Measurements from ENCODE around the gene RASGEF1B.

RASGEF1B gene

DNA sequence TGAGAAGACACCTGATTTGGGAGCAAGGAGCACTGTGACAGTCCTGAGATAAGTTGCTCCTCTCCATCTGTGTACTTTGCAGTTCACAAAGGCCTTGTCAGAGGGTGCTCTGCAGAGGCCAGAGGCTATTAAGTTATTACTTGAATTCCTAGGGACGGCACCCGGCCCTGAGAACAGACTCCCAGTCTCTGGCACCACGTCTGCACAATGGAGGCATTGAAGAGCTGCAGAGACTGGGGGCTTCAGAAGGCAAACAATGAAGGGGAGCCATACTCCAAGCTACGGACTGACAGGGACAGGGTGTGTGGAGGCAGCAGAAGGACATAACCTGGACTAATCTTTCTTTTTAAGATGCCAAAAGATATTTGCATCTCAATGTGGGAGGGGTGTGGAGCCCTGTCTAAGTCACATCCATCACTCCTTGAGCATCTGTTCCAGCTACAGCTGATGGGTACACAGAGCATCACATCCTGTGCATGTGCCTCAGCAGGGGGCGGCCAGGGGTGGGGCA, 11.5 kb downstream of the RASGEF1B start:
- TF ChIP-seq, protein P1, sequence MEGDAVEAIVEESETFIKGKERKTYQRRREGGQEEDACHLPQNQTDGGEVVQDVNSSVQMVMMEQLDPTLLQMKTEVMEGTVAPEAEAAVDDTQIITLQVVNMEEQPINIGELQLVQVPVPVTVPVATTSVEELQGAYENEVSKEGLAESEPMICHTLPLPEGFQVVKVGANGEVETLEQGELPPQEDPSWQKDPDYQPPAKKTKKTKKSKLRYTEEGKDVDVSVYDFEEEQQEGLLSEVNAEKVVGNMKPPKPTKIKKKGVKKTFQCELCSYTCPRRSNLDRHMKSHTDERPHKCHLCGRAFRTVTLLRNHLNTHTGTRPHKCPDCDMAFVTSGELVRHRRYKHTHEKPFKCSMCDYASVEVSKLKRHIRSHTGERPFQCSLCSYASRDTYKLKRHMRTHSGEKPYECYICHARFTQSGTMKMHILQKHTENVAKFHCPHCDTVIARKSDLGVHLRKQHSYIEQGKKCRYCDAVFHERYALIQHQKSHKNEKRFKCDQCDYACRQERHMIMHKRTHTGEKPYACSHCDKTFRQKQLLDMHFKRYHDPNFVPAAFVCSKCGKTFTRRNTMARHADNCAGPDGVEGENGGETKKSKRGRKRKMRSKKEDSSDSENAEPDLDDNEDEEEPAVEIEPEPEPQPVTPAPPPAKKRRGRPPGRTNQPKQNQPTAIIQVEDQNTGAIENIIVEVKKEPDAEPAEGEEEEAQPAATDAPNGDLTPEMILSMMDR (IDR thresholded peaks at IDR 0.05): no peak
- DNase-seq: no peak
- H3K27me3 ChIP-seq: no peaks in the 10 kb centered on the region
- no peaks in the 10 kb centered on the region for H3K9me3 ChIP-seq
- no peaks in the 10 kb centered on the region for H3K4me1 ChIP-seq
- no peak overlapping the region for H3K4me3 ChIP-seq
- no peak overlapping the region for H3K27ac ChIP-seq
- intact Hi-C loops (cut with DNase I; ENCODE audit: low total_unique reads): loop anchor here (5.0 to 10.0 kb wide), 2 partner anchors 377 to 905 kb away; no protein-coding TSS in a partner anchor
- peaks cover 3 to 25% (median 15%) of the 10 kb centered on the region in 3 donors for H3K36me3 ChIP-seq

DNA sequence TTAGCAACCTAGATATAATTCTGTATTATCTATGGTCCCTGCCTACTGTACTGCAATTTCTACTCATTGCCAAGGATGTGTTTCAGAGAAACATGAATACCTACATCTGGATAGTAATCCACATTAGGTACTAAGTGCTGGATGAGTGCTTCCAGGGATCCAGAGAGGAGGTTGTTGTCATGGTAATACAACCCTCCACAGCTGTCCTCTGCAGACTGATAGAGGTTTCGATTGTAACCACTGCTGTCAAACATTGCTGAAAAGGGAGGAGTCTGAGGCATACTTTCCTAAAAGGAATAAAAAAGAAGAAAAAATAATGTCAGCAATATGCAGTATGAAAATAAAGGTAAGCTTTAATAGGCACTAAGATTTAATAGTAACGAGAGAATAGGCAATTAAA, 12.5 kb downstream of the RASGEF1B start:
- Histone ChIP-seq H3K27ac (no peak overlapping the region), H3K27me3 (no peaks in the 10 kb centered on the region), H3K9me3 (no peaks in the 10 kb centered on the region), H3K4me3 (no peak overlapping the region), H3K36me3 (peaks cover 7 to 28% (median 15%) of the 10 kb centered on the region in 3 donors), H3K4me1 (no peaks in the 10 kb centered on the region)
- intact Hi-C loops (cut with DNase I; ENCODE audit: low total_unique reads): loop anchor here (5.0 kb wide), 1 partner anchor 93 kb away; no protein-coding TSS in a partner anchor
- TF ChIP-seq, protein P1 (IDR thresholded peaks at IDR 0.05): no peak
- no peak for DNase-seq

DNA sequence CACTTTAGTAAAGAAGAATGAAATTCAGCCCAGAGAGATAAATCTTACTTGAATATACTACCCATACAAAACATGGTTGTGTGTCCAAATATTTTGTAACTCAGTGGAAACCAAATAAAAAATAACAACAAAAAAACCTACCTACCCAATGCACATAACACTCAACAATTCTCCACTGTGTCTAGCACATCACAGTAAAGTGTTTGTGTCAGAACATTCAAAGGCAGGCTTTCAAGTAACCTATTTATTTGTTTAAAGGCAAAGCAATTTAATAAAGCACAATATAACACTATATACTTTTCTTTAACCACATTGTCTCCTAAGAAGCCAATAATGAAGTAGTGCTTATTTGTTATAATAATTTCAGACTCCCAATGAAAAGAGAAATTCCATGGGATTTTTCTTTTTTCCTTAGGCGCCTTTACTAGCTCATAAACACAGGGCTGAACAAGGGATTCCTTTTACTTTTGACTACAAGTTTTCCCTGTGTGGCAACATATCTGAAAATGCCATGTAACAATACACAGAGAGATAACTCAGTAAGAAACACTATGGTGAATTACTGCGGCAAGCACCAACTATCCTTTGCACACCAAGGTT, 13.7 kb downstream of the RASGEF1B start:
- TF ChIP-seq, protein P1 (IDR thresholded peaks at IDR 0.05): no peak
- H3K4me1 ChIP-seq: peaks cover 0 to 5% (median 0%) of the 10 kb centered on the region in 4 donors
- no peak overlapping the region for H3K27ac ChIP-seq
- intact Hi-C loops (cut with DNase I; ENCODE audit: low total_unique reads): loop anchor here (5.0 kb wide), 1 partner anchor 94 kb away; no protein-coding TSS in a partner anchor
- no peak for DNase-seq
- no peak overlapping the region for H3K4me3 ChIP-seq
- no peaks in the 10 kb centered on the region for H3K27me3 ChIP-seq
- H3K9me3 ChIP-seq: no peaks in the 10 kb centered on the region
- peaks cover 7 to 28% (median 15%) of the 10 kb centered on the region in 3 donors for H3K36me3 ChIP-seq

DNA sequence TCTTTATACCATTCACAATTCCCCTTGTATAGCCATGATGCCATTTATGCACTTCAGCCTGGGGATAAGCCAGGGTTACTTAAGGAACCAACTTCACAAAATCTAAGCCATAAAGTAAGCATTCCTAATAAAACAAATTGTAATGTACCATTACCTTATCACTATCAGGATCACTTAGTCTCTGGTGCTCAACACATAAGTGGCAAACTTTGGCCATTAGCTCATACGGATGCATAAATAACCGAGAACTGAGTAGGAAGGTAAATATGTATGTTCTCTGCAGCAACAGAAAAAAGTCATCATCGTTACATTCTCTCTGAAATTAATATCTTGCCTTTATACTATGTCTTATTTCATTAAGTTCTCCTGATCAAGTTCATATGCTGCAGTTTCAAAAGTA, 14.4 kb downstream of the RASGEF1B start:
- Histone ChIP-seq H3K4me1 (peaks cover 0 to 12% (median 0%) of the 10 kb centered on the region in 4 donors), H3K36me3 (peaks cover 7 to 29% (median 16%) of the 10 kb centered on the region in 3 donors), H3K27me3 (no peaks in the 10 kb centered on the region), H3K27ac (no peak overlapping the region), H3K9me3 (no peaks in the 10 kb centered on the region), H3K4me3 (no peak overlapping the region)
- no peak for DNase-seq
- TF ChIP-seq, protein P1 (IDR thresholded peaks at IDR 0.05): no peak
- intact Hi-C loops (cut with DNase I; ENCODE audit: low total_unique reads): loop anchor here (5.0 kb wide), 1 partner anchor 95 kb away; no protein-coding TSS in a partner anchor

DNA sequence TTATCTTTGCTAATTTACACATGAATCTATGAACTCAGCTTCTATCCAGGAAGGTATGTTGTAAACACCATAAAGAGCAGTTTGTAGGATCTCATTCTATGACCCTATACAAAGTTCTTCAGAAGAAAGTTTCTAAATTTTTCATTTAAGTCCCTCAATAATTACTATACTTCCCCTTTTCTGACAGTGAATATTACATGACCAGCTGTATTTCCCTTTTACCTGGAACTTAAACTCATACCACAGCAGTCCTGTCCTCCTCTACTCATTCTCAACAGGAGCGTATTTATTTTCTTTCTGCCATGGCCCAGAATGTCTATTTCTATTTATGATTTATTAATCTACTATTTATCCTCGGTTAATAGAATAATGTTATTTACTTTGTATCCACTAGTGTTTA, 15.8 kb downstream of the RASGEF1B start:
- Histone ChIP-seq H3K36me3 (peaks cover 7 to 38% (median 26%) of the 10 kb centered on the region in 3 donors), H3K27ac (no peak overlapping the region), H3K9me3 (no peaks in the 10 kb centered on the region), H3K4me1 (peaks cover 0 to 13% (median 0%) of the 10 kb centered on the region in 4 donors), H3K4me3 (no peak overlapping the region), H3K27me3 (no peaks in the 10 kb centered on the region)
- TF ChIP-seq, protein P1 (IDR thresholded peaks at IDR 0.05): no peak
- intact Hi-C loops (cut with DNase I; ENCODE audit: low total_unique reads): loop anchor here (5.0 kb wide), 1 partner anchor 96 kb away; no protein-coding TSS in a partner anchor
- no peak for DNase-seq
